Measurements from ENCODE around the gene C9orf43. TPM values are rescaled to one million over a fixed set of nuclear protein-coding genes. Genes with fewer than 3 reads are reported as not detected.

Gene C9orf43
- total RNA-seq, 1 experiment from 2014 or later = 0.29 TPM

- no peak for DNase-seq (ENCODE audit: low read depth)
These were observed 53.7 kb downstream of the C9orf43 start for GRCh38 chr9:113464286-113464660.

DNA sequence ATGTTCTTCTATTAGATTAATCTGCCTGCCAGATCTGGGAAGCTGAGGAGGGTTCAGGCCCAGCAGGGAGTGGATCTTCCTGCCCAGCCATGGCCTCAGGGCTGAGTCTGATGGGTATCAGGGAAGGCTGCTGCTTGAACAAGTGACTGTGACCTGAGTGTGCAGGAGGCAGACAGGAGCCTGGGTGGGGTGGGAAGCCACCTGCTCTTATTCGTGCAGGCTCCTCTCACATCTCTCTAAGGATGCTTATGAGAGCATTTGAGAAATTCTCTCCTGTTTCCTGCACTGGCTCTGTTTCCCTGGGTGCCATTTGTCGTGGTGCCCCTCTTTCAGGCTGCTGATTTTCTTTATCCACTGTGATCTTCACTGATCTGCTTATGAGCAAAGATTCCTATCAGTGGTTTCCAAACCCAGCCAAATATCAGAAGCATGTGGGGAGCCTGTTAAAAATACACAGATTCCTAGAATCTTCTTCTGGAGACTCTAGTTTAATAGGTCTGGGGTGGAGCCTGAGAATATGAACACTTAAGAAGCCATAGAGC lies 55.1 kb downstream of the C9orf43 start:
- no peak for DNase-seq (ENCODE audit: low read depth)

GRCh38 chr9:113467183-113467582 lies 56.6 kb downstream of the C9orf43 start:
- DNase-seq (ENCODE audit: low read depth) = no peak

DNA sequence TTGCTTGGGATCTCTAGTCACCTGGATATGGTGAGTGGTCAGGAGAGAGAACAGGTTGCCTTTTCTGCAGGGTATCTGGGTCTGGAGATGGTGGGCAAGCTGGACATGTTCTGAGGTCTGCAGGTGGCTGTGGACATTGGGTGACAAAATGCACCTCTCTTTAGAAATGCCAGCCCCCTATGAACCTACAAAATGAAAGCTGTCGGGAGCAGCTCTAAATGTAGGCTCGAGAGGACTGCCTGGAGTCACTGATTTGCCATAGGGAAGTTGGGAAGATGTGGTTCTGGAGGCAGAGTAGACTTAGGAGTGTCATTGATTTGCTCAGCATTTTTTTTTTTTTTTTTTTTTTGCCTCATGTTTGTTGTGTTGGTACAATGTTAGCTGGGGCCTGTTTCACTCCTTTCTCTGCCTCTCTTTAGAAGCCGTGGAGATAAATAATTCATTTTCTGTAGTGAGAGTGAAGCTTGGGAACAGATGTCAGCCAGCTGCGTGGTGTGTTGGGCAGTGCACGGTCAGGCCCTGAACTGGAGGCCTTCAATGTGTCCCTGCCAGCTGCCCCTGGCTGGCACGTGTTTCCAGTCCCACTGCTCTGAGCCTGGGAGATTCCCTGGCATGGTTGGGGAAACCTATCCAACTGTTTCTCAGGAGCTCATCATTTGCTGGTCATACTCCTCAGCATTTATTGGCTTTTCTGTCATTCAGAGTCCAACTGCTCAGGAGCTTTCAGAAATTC lies 58.3 kb downstream of the C9orf43 start:
- DNase-seq (ENCODE audit: low read depth) = peak; percentile 86

- DNase-seq (ENCODE audit: low read depth) = no peak
These were observed 60.6 kb downstream of the C9orf43 start for GRCh38 chr9:113471143-113471542.

DNA sequence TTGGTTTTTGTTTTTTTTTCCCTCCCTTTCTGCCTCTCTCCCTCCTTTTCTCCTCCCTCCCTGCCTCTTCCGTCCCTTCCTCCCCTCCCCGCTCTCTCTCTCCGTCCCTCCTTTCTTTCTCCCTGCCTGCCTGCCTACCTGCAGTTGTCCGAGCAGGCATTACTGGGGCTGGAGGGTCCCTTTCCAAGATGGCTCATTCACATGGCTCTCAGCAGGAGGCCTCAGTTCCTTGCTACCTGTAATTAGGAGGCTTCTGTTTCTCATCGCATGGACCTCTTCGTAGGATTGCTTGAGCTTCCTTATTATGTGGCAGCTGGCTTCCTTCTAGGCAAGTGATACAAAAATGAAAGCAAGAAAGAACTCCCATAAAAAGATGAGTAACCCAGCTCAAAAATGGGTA lies 61.0 kb downstream of the C9orf43 start:
- DNase-seq (ENCODE audit: low read depth) = no peak

DNA sequence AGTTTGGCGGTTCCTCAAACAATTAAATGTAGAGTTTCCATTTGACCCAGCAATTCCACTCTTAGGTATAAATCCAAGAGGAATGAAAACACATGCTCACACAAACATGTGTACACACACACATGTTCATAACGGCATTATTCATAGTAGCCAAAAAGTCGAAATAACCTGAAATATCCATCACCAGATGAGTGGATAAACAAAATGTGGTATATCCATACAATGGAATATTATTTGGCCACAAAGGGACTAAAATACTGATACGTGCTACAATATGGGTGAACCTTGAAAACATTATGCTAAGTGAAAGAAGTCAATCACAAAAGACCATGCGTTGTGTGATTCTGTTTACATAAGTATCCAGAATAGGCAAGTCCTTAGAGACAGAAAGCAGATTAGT lies 61.7 kb downstream of the C9orf43 start:
- no peak for DNase-seq (ENCODE audit: low read depth)

DNA sequence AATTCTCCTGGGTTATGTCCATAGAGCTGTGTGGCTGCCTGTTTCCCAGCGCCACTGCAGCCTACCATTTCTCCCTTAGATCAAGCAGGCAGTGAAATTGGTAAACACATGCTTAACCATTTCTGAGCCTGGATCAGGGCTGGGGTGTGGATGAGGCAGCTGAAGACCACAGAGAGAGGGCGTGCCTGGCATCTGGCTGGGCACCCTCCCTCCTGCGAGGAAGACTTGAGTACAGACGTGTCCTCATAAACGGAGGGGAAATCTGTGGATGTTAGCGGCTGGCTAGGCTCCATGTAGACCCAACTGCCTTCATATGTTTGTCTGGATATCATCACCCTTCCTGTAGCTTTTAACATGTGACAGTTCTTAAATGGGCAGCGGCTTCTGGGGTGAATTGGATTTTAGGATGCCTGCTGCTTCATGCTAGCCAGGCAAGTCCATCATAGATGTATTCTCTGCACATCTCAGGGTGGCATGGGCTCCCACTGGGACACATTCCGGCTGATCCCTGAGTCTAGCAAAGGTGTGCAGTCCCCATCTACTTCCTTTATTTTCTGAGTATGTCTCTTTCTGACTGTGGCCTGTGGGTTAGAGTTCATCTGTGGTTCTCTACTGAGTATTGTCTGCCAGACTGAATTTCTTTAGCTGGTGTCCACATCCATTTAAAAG lies 63.9 kb downstream of the C9orf43 start:
- DNase-seq (ENCODE audit: low read depth) = no peak

DNA sequence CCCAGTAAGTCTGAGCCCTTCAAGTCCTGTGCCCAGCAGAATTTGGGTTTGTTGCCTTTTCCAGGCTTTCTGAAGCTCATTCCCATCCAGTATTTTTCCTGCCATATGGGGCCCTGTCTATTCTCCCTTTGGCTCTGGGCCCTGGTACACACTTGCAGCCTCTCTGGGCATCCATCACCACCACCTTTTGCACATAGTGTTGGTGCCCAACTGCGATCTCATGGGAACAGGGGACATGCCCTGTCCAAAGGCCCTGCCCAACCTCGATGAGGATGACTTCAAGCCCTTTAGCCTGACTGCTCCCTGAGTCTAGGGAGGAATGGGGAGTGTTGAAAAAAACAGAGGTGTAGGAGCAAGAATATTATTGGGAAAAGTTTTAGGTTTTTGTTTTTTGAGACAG lies 64.5 kb downstream of the C9orf43 start:
- DNase-seq (ENCODE audit: low read depth) = no peak

DNA sequence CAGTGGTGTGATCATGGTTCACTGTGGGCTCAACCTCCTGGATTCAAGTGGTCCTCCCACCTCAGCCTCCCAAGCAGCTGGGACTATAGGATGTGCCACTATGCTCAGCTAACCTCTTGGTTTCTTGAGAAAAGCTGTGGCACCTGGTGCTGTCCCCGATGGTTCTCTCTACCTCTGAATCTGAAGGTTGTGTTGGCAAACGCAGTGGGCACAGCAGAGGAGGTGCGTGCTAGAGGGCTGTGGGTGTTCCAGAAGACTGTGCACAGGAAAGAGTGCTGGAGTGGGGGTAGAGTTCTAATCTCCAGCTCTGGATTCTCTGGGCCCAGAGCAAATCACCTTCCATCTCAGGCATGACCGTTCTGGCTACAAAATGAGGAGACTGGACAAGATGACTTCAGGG lies 65.4 kb downstream of the C9orf43 start:
- no peak for DNase-seq (ENCODE audit: low read depth)

DNA sequence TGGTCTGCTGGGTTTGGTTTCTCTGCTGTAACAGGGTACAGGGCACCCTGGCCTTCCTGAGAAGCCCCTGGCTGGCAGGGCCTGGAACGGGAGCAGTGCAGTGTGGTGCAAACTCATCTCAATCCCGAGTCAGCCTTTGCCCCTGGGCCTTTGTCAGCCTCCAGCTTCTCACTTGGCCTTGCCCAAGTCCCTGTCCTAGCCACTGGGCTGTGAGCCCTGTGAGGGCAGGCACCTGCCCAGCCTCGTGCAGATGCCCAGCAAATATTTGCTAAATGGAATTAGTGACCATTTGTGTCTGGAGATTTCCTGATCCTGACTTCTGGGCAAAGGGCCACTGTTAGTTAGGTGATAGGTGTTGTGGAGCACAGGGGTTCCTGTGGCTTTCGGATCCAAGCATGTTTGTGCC lies 66.0 kb downstream of the C9orf43 start:
- no peak for DNase-seq (ENCODE audit: low read depth)

GRCh38 chr9:113477058-113477457 lies 66.5 kb downstream of the C9orf43 start:
- no peak for DNase-seq (ENCODE audit: low read depth)

GRCh38 chr9:113477661-113478060 lies 67.1 kb downstream of the C9orf43 start:
- no peak for DNase-seq (ENCODE audit: low read depth)

DNA sequence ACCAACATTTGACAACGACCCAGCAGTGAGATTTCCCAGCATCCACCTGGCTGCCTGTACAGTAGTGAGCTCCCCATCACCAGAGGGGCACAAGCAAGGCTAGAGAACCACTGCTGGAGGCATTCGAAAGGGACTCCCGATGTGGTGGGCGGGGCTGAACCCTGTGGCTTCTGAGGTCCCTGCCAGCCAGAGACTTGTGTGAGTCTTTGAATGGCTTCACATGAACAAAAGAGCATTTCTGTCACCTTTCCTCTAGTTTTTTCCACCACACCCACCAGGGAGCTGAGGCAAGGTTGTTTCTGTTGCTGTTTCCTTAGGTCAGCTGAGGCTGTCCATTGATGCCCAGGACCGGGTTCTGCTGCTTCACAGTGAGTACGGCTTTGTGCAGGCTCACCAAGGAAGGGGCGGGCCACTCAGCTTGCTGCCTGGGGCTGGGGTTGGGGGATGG lies 68.7 kb downstream of the C9orf43 start:
- no peak for DNase-seq (ENCODE audit: low read depth)

Other genes starting within 250 kb of the C9orf43 start
- 24.9 and 28.5 TPM in 2 replicates for gene FKBP15, start 189.5 kb upstream of the C9orf43 start, total RNA-seq (2014; rRNA removed)
- gene SLC31A1, start 189.2 kb upstream of the C9orf43 start, total RNA-seq (2014; rRNA removed) = 15.1 and 15.8 TPM in 2 replicates
- 25.0 and 39.7 TPM in 2 replicates for gene CDC26, start 135.2 kb upstream of the C9orf43 start, total RNA-seq (2014; rRNA removed)
- 49.3 and 51.0 TPM in 2 replicates for gene PRPF4, start 135.1 kb upstream of the C9orf43 start, total RNA-seq (2014; rRNA removed)
- not detected in 2 replicates for gene RNF183, start 107.4 kb upstream of the C9orf43 start, total RNA-seq (2014; rRNA removed)
- gene WDR31, start 70.5 kb upstream of the C9orf43 start, total RNA-seq (2014; rRNA removed) = 0.51 and 0.69 TPM in 2 replicates
- gene BSPRY, start 61.2 kb upstream of the C9orf43 start, total RNA-seq (2014; rRNA removed) = not detected in 2 replicates
- gene HDHD3, start 33.8 kb upstream of the C9orf43 start, total RNA-seq (2014; rRNA removed) = 11.8 and 13.1 TPM in 2 replicates
- gene ALAD, start 9.5 kb upstream of the C9orf43 start, total RNA-seq (2014; rRNA removed) = 10.5 and 15.0 TPM in 2 replicates
- 83.1 and 90.6 TPM in 2 replicates for gene POLE3, start 72 bp upstream of the C9orf43 start, total RNA-seq (2014; rRNA removed)
- 137 and 144 TPM in 2 replicates for gene RGS3, start 53.0 kb downstream of the C9orf43 start, total RNA-seq (2014; rRNA removed)

Measured in LHCN-M2 (cell line).